Fibroblast of gingiva (primary cell): ENCODE measurements around the gene PYGL.
A peak's percentile ranks its signal among the peaks of the same experiment; 100 is the strongest.
"Not testable (repeated sequence)": the region's sequence is repeated elsewhere in the genome, so short reads cannot be mapped to it uniquely, and the experiment has no call there.

Source experiments
- DNase-seq: peaks from one replicate; pipeline ENCODE4 v3.0.0-alpha.2; 2011; ENCODE audit warnings: low read depth

PYGL gene

GRCh38 chr14:50954811-50955372 lies 10.6 kb upstream of the PYGL start:
- DNase-seq, result peak; percentile 57

- DNase-seq, result no peak
Observed at GRCh38 chr14:50953502-50953901, 9.2 kb upstream of the PYGL start.

GRCh38 chr14:50951032-50951431 lies 6.7 kb upstream of the PYGL start:
- DNase-seq, result no peak

- DNase-seq, result no peak
Observed at GRCh38 chr14:50948205-50948604, 3.9 kb upstream of the PYGL start.

- DNase-seq, result peak; percentile 6
Observed at GRCh38 chr14:50947446-50947845, 3.2 kb upstream of the PYGL start.

GRCh38 chr14:50946234-50946935 lies 2.1 kb upstream of the PYGL start:
- DNase-seq, result no peak

- DNase-seq, result peak; percentile 42
Observed at GRCh38 chr14:50944647-50945413, 547 bp upstream of the PYGL start.

- DNase-seq, result peak; percentile 55
Observed at GRCh38 chr14:50943261-50943942, 881 bp downstream of the PYGL start.

GRCh38 chr14:50941638-50942037 lies 2.6 kb downstream of the PYGL start:
- DNase-seq, result not testable (repeated sequence)

GRCh38 chr14:50941151-50941550 lies 3.1 kb downstream of the PYGL start:
- peak; percentile 14 for DNase-seq

- DNase-seq, result no peak
Observed at GRCh38 chr14:50937800-50938199, 6.5 kb downstream of the PYGL start.

GRCh38 chr14:50937325-50937724 lies 7.0 kb downstream of the PYGL start:
- DNase-seq, result peak; percentile 33

- no peak for DNase-seq
Observed at GRCh38 chr14:50936882-50937281, 7.4 kb downstream of the PYGL start.

- DNase-seq, result no peak
Observed at GRCh38 chr14:50936016-50936340, 8.3 kb downstream of the PYGL start.

- no peak for DNase-seq
Observed at GRCh38 chr14:50935126-50936015, 8.9 kb downstream of the PYGL start.

GRCh38 chr14:50932592-50933495 lies 11.4 kb downstream of the PYGL start:
- no peak for DNase-seq

GRCh38 chr14:50932156-50932555 lies 12.1 kb downstream of the PYGL start:
- DNase-seq, result no peak

- no peak for DNase-seq
Observed at GRCh38 chr14:50931559-50931958, 12.7 kb downstream of the PYGL start.

GRCh38 chr14:50929506-50929905 lies 14.8 kb downstream of the PYGL start:
- no peak for DNase-seq

- peak; percentile 81 for DNase-seq
Observed at GRCh38 chr14:50928002-50928635, 16.2 kb downstream of the PYGL start.
